Glomerular visceral epithelial cell (primary cell): ENCODE data around the gene LMBRD2.
"Not testable (repeated sequence)": the region's sequence is repeated elsewhere in the genome, so short reads cannot be mapped to it uniquely, and the experiment has no call there.

Experiments
- DNase-seq: peaks from one replicate; pipeline ENCODE4 v3.0.0-alpha.2; 2016; ENCODE audit errors: extremely low spot score

Gene LMBRD2

GRCh38 chr5:36161361-36161760, 9.7 kb upstream of the LMBRD2 start:
- DNase-seq, result no peak

GRCh38 chr5:36160617-36161016, 8.9 kb upstream of the LMBRD2 start:
- no peak for DNase-seq

DNA sequence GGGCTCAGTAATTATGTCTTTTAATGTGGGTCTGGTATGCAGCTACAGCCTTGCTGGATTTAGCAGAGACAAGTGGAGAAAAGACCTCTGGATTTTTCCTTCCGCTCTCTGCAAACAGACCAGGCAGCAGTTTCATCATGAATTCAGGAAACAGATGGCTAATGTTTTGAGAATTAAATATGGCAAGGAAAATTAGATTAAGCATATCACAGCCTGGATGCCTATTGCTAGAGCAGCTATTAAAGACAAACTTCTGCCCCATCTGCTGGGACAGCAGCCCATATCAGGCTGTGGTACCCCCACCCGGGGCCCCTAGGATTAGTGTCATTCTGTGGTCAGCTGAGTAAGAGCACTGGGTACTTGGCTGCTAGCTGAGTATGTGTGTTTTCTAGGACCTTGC, 6.5 kb upstream of the LMBRD2 start:
- DNase-seq, result no peak

DNA sequence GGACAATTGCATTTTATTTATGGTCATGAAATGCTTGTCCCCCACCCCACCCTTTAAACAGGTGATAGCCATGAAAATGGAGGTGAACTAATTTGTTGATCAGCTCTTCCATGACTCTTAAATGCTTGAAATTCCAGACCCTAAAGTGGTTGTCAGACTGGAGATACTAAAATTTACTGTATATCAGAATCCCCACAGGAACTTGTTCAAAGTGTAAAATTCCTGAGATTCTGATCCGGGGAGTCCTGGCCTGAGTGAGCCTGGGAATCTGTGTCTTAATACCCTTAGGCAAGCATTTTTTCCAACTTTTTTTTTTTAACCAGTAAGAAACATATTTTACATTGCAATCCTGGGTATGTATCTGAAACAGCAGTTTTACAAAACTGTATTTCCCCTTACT, 4.9 kb upstream of the LMBRD2 start:
- peak; percentile 20 for DNase-seq

DNA sequence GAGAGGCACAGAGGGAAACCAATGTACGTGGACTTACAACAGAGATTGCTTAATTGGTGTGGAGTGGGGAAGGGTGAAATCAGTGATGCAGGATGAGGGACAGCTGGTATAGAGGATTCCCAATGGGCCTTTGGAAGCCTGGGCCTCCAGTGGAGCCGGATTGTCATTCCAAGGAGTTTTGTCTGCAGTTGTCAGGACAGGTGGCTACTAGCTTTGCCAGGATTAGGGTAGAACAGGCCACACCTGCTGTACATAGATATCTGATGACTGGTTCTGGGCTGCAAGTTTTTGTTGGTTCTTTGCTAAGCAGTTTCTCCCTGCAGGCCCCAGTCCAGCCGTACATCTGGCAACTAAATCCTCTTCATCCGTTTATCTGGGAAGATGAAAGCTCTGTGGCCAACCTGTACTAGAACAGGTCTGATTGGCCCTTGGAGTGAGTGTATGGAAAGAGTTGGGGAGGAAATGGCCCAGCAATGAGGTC, 4.5 kb upstream of the LMBRD2 start:
- DNase-seq, result peak; percentile 29

GRCh38 chr5:36155291-36155690, 3.6 kb upstream of the LMBRD2 start:
- no peak for DNase-seq

- no peak for DNase-seq
These were observed 2.0 kb upstream of the LMBRD2 start for GRCh38 chr5:36153726-36154125.

DNA sequence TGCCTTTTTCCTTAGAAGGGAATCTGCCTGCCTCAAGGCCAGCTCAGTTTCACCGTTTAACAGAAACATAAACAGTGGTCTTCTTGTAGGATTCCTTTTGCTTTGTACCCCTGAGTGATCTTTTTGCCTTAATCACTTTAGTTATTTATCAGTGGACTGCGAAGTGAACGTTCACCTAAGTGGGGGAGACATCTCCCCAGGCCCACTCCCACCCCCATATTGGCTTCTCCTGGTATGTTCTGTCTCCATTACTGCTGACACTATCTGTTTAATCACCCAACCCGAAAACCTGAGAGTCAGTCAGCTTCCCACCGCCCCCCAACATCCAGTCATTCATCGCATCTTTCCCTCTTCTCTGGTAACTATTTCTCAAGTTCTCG, 1.6 kb upstream of the LMBRD2 start:
- DNase-seq, result no peak

DNA sequence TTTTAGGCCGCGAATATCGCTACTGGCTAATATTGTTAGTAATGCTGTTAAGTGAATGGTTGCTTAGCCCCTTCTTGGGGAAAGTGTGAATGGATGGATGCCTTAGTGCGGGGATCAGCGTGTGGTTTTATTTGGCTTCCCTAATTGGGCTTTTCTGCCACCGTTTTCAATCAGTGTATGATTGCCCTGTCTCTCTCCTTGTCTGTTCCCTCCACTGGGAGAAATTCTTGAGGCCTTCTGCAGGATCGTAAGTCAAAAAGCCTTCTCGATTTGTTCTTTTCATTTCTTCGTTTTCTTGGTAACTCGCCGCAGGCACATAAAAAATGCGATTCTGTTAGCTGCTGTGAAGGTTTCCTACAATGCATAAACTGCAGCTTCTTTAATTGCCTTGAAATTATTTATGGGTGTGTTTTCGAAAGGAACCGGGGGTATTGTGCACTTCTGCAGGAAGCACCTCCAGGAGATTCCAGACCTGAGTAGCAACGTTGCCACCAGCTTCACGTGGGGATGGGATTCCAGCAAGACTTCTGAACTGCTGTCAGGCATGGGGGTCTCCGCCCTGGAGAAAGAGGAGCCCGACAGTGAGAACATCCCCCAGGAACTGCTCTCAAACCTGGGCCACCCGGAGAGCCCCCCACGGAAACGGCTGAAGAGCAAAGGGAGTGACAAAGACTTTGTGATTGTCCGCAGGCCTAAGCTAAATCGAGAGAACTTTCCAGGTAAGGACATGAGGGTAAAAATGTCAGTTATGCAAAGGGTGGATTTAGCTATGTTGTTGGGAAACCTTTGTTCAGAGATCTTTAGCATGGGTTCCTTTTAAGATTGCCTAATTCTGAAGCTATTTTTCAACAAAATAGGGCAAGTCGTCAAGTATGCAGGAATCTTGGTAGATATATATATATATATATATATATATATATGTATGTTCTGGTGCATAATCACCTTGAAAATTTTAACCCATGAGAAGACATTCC, 924 bp upstream of the LMBRD2 start:
- peak; percentile 22 for DNase-seq

DNA sequence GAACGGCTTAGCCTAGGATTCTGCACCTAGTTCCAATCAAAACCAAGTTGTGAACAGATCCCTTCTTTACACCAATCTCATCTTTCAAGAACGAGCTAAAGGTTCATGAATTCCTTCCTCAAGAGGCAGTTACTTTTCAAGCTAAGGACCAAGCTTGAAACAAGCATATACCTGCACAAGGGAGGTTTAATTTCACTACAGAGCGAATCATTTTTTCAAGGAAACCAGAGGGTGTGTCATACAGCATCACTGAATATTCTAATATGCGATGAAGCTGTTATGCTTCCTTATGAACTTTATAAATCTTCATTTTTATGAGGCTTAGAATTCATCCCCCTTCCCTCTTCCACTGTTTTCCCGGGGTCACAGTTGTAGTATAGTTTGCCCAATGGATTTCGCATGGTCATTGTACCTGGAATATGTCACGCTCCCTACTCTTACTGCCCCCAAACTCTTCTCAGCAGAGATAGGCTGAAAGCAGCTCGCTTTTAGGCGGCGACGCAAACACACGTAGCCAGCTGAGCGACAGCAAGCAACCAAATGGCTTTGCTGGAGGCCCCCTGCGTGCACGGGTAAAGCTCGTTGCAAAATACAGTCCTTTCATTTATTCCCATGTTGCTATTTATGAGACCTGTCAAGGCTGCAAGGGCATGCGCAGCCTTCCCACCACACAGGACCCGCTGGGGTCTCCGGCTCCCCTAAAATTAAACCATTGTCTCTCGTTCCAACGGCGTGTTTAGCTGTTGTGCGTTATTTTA, 832 bp downstream of the LMBRD2 start:
- peak; percentile 50 for DNase-seq

DNA sequence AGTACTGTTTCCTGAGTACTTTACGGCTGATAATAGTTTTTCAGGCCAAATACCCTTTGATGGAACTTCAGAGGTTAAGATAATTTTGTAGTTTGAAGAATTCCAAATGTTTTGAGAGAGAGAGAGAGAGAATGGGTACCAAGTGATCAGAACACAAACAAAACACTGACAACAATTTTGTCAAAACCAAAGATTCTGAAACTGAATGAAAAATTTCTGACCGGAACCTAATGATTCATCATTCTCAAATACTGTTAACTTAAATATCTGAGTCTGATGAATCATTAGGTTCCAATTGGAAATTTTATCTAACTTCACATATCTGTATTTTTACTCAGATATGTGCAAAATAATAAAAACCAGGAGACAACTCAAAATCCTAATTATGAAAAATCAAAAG, 4.0 kb downstream of the LMBRD2 start:
- no peak for DNase-seq

GRCh38 chr5:36146390-36146789, 5.3 kb downstream of the LMBRD2 start:
- DNase-seq, result no peak

- no peak for DNase-seq
These were observed 6.4 kb downstream of the LMBRD2 start for GRCh38 chr5:36145311-36145710.

- no peak for DNase-seq
These were observed 12.6 kb downstream of the LMBRD2 start for GRCh38 chr5:36138900-36139683.

DNA sequence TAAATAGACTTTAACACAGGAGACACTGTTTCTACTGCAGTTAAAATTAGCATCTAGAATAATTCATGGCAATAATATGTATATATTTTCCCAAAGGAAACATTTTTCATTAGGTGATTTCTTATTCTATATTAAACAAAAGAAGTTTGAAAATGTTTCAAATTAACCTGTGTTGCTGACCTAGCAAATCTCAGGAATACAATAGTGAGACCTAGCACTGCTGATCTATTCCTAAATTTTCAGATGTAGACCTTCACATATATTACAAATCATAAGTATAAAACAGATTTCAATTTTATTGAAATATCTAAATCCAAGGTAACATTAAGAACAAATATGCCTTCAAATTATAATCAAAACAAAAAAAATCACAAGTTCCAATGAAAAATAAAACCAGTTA, 15.1 kb downstream of the LMBRD2 start:
- no peak for DNase-seq

GRCh38 chr5:36135988-36136387, 15.7 kb downstream of the LMBRD2 start:
- no peak for DNase-seq

GRCh38 chr5:36133009-36133408, 18.7 kb downstream of the LMBRD2 start:
- not testable (repeated sequence) for DNase-seq

GRCh38 chr5:36129666-36130065, 22.0 kb downstream of the LMBRD2 start:
- not testable (repeated sequence) for DNase-seq

GRCh38 chr5:36128795-36129194, 22.9 kb downstream of the LMBRD2 start:
- DNase-seq, result no peak

DNA sequence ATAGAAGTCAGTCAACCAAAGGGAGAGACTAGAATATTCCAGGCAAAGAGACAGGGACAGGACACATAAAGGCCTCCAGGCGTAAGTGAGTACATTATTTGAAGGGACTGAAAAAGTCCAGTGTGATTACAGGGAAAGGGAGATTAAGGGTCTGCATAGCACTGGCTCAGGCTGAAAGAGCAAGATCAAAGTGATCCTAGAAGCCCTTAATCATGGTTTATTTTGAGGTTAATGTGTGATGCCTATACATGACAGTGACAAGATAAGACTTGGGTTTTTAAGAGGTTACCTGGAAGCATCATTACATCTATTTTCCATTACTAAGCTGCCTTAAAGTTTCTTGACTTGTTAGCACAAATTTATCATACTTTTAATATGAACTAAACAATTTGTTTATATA, 25.8 kb downstream of the LMBRD2 start:
- no peak for DNase-seq

DNA sequence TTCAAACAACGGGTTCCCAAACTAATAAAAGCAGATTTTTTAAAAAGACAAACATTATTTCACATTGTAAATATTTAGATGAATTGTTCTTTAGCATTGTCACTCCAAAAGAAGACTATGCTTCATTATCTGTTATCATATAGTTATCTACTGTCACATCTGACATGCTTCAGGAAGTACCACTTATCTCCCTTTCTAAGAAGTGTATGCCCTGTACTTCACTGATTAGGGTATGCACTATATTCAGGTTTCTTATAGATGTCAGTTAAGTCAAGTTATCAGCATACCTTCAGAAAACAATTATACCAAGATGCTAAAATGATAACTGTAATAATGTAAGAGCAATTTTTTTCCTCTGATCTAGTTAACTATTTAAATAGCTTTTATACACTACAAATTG, 40.4 kb downstream of the LMBRD2 start:
- no peak for DNase-seq
